HEK293 (cell line): ENCODE data around the gene CDC20.

Experiments
- GLIS2 ChIP-seq: fragments of 450-650 bp; formaldehyde crosslinking; IDR thresholded peaks from 2 replicates; pipeline ENCODE4 v1.5.1; 2016; ENCODE audit warnings: missing biosample characterization, missing genetic modification characterization
- KLF10 ChIP-seq: fragments of 450-650 bp; IDR thresholded peaks from 2 replicates; pipeline ENCODE4 v1.5.1; 2018; ENCODE audit warnings: missing biosample characterization, mild to moderate bottlenecking, missing genetic modification characterization
- KLF8 ChIP-seq: fragments of 450-650 bp; formaldehyde crosslinking; IDR thresholded peaks from 2 replicates; pipeline ENCODE4 v1.5.1; 2016; ENCODE audit warnings: missing biosample characterization, missing genetic modification characterization
- KLF9 ChIP-seq: fragments of 450-650 bp; formaldehyde crosslinking; IDR thresholded peaks from 2 replicates; pipeline ENCODE4 v1.5.1; 2016; ENCODE audit warnings: missing biosample characterization, missing genetic modification characterization, low read depth
- MEIS1 ChIP-seq: sonication (generic); formaldehyde crosslinking; IDR thresholded peaks from 2 replicates; pipeline ENCODE4 v1.8.1; 2022; ENCODE audit warnings: missing genetic modification reagents, mild to moderate bottlenecking, borderline replicate concordance
- ZBTB6 ChIP-seq: fragments of 450-650 bp; formaldehyde crosslinking; IDR thresholded peaks from 2 replicates; pipeline ENCODE4 v1.5.1; 2017; ENCODE audit warnings: missing biosample characterization, missing genetic modification characterization
- ZBTB8A ChIP-seq: fragments of 450-650 bp; formaldehyde crosslinking; IDR thresholded peaks from 2 replicates; pipeline ENCODE4 v1.5.1; 2016; ENCODE audit warnings: missing biosample characterization, missing genetic modification characterization
- ZNF132 ChIP-seq: fragments of 450-650 bp; formaldehyde crosslinking; IDR thresholded peaks from 2 replicates; pipeline ENCODE4 v1.5.1; 2017; ENCODE audit warnings: missing biosample characterization, missing genetic modification characterization, borderline replicate concordance
- ZNF2 ChIP-seq: fragments of 450-650 bp; formaldehyde crosslinking; IDR thresholded peaks from 2 replicates; pipeline ENCODE4 v1.5.1; 2016; ENCODE audit warnings: missing biosample characterization, missing genetic modification characterization
- ZNF223 ChIP-seq: fragments of 450-650 bp; formaldehyde crosslinking; IDR thresholded peaks from 2 replicates; pipeline ENCODE4 v1.5.1; 2016; ENCODE audit warnings: missing biosample characterization, missing genetic modification characterization
- ZNF280D ChIP-seq: fragments of 450-650 bp; formaldehyde crosslinking; IDR thresholded peaks from 2 replicates; pipeline ENCODE4 v1.5.1; 2016; ENCODE audit warnings: missing biosample characterization, missing genetic modification characterization
- ZNF362 ChIP-seq: fragments of 450-650 bp; formaldehyde crosslinking; IDR thresholded peaks from 2 replicates; pipeline ENCODE4 v1.5.1; 2016; ENCODE audit warnings: missing biosample characterization, missing genetic modification characterization
- ZNF37A ChIP-seq: fragments of 450-650 bp; IDR thresholded peaks from 2 replicates; pipeline ENCODE4 v1.5.1; 2018; ENCODE audit warnings: missing biosample characterization, missing genetic modification characterization
- ZNF426 ChIP-seq: fragments of 450-650 bp; formaldehyde crosslinking; IDR thresholded peaks from 2 replicates; pipeline ENCODE4 v1.5.1; 2017; ENCODE audit warnings: missing biosample characterization, missing genetic modification characterization, mild to moderate bottlenecking, inconsistent platforms, moderate library complexity
- ZNF449 ChIP-seq: fragments of 450-650 bp; formaldehyde crosslinking; IDR thresholded peaks from 2 replicates; pipeline ENCODE4 v1.5.1; 2017; ENCODE audit warnings: missing biosample characterization, mild to moderate bottlenecking, missing genetic modification characterization, moderate library complexity
- ZNF521 ChIP-seq: fragments of 450-650 bp; formaldehyde crosslinking; IDR thresholded peaks from 2 replicates; pipeline ENCODE4 v1.5.1; 2017; ENCODE audit warnings: missing biosample characterization, mild to moderate bottlenecking, missing genetic modification characterization
- ZNF558 ChIP-seq: fragments of 450-650 bp; formaldehyde crosslinking; IDR thresholded peaks from 2 replicates; pipeline ENCODE4 v1.5.1; 2016; ENCODE audit warnings: missing biosample characterization, missing genetic modification characterization
- ZNF561 ChIP-seq: fragments of 450-650 bp; IDR thresholded peaks from 2 replicates; pipeline ENCODE4 v1.5.1; 2018; ENCODE audit warnings: missing biosample characterization, missing genetic modification characterization, borderline replicate concordance
- ZNF660 ChIP-seq: fragments of 450-650 bp; IDR thresholded peaks from 2 replicates; pipeline ENCODE4 v1.5.1; 2018; ENCODE audit warnings: missing biosample characterization, mild to moderate bottlenecking, missing genetic modification characterization
- ZNF704 ChIP-seq: fragments of 450-650 bp; formaldehyde crosslinking; IDR thresholded peaks from 2 replicates; pipeline ENCODE4 v1.5.1; 2016; ENCODE audit warnings: missing biosample characterization, missing genetic modification characterization
- ZNF776 ChIP-seq: fragments of 450-650 bp; formaldehyde crosslinking; IDR thresholded peaks from 2 replicates; pipeline ENCODE4 v1.5.0; 2017; ENCODE audit warnings: missing biosample characterization, missing genetic modification characterization, borderline replicate concordance
- ZXDB ChIP-seq: fragments of 450-650 bp; formaldehyde crosslinking; IDR thresholded peaks from 2 replicates; pipeline ENCODE4 v1.5.1; 2016; ENCODE audit warnings: missing biosample characterization, missing genetic modification characterization
- TF ChIP-seq, protein P1 (sequence below): fragments of 450-650 bp; formaldehyde crosslinking; IDR thresholded peaks from 2 replicates; pipeline ENCODE4 v1.5.1; 2016; ENCODE audit warnings: missing biosample characterization, missing genetic modification characterization
- TF ChIP-seq, protein P2 (sequence below): fragments of 450-650 bp; formaldehyde crosslinking; IDR thresholded peaks from 2 replicates; pipeline ENCODE4 v1.5.1; 2016; ENCODE audit warnings: missing biosample characterization, missing genetic modification characterization
- TF ChIP-seq, protein P3 (sequence below): fragments of 450-650 bp; formaldehyde crosslinking; IDR thresholded peaks from 2 replicates; pipeline ENCODE4 v1.5.1; 2016; ENCODE audit warnings: missing biosample characterization, missing genetic modification characterization
- TF ChIP-seq, protein P4 (sequence below): fragments of 450-650 bp; formaldehyde crosslinking; optimal IDR thresholded peaks from 2 replicates; pipeline ENCODE3; 2016; ENCODE audit warnings: missing biosample characterization, mild to moderate bottlenecking, missing genetic modification characterization

The CDC20 gene

GRCh38 chr1:43348809-43349593 is 9.8 kb upstream of the CDC20 start (continued):
- TF ChIP-seq, protein P1, sequence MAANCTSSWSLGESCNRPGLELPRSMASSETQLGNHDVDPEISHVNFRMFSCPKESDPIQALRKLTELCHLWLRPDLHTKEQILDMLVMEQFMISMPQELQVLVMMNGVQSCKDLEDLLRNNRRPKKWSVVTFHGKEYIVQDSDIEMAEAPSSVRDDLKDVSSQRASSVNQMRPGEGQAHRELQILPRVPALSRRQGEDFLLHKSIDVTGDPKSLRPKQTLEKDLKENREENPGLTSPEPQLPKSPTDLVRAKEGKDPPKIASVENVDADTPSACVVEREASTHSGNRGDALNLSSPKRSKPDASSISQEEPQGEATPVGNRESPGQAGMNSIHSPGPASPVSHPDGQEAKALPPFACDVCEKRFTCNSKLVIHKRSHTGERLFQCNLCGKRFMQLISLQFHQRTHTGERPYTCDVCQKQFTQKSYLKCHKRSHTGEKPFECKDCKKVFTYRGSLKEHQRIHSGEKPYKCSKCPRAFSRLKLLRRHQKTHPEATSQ = peak; percentile 65; the same call in 1 of the 2 replicates
- TF ChIP-seq ZNF776 (tag by site-specific recombination) (no peak), ZNF426 (tag by site-specific recombination) (no peak), ZNF558 (no peak), ZNF704 (tag by site-specific recombination) (no peak), ZNF449 (tag by site-specific recombination) (peak; percentile 81), ZNF132 (tag by site-specific recombination) (no peak), ZNF660 (0 out of 2 replicates have a peak, but pooled peaks have one; percentile 57), ZXDB (tag by site-specific recombination) (peak; percentile 58), GLIS2 (tag by site-specific recombination) (0 out of 2 replicates have a peak, but pooled peaks have one; percentile 6), ZNF561 (tag by site-specific recombination) (peak; percentile 79; the same call in 1 of the 2 replicates), ZNF37A (tag by site-specific recombination) (no peak), KLF9 (tag by site-specific recombination) (peak; percentile 97), ZNF362 (tag by site-specific recombination) (no peak), ZNF280D (tag by site-specific recombination) (peak; percentile 74; the same call in 1 of the 2 replicates), ZBTB8A (tag by site-specific recombination) (peak; percentile 67), ZNF223 (peak; percentile 78; the same call in 1 of the 2 replicates), ZBTB6 (tag by site-specific recombination) (peak; percentile 97), ZNF521 (tag by site-specific recombination) (no peak), KLF10 (tag by site-specific recombination) (peak; percentile 83), ZNF2 (tag by site-specific recombination) (peak; percentile 36; the same call in 1 of the 2 replicates), MEIS1 (no peak), KLF8 (peak; percentile 79)
- TF ChIP-seq, protein P2, sequence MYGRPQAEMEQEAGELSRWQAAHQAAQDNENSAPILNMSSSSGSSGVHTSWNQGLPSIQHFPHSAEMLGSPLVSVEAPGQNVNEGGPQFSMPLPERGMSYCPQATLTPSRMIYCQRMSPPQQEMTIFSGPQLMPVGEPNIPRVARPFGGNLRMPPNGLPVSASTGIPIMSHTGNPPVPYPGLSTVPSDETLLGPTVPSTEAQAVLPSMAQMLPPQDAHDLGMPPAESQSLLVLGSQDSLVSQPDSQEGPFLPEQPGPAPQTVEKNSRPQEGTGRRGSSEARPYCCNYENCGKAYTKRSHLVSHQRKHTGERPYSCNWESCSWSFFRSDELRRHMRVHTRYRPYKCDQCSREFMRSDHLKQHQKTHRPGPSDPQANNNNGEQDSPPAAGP = 0 out of 2 replicates have a peak, but pooled peaks have one; percentile 46
- TF ChIP-seq, protein P3, sequence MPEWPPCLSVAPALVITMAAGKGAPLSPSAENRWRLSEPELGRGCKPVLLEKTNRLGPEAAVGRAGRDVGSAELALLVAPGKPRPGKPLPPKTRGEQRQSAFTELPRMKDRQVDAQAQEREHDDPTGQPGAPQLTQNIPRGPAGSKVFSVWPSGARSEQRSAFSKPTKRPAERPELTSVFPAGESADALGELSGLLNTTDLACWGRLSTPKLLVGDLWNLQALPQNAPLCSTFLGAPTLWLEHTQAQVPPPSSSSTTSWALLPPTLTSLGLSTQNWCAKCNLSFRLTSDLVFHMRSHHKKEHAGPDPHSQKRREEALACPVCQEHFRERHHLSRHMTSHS (tag by site-specific recombination) = no peak
- TF ChIP-seq, protein P4, sequence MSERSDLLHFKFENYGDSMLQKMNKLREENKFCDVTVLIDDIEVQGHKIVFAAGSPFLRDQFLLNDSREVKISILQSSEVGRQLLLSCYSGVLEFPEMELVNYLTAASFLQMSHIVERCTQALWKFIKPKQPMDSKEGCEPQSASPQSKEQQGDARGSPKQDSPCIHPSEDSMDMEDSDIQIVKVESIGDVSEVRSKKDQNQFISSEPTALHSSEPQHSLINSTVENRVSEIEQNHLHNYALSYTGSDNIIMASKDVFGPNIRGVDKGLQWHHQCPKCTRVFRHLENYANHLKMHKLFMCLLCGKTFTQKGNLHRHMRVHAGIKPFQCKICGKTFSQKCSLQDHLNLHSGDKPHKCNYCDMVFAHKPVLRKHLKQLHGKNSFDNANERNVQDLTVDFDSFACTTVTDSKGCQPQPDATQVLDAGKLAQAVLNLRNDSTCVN (tag by site-specific recombination) = peak; percentile 78
